WTC11 (cell line): Measurements from ENCODE around the gene MAP3K6. TPM values are rescaled to one million over a fixed set of nuclear protein-coding genes. Genes with fewer than 3 reads are reported as not detected.

Experiments used
- ATAC-seq: fragments of 200-7000 bp; cut with Tn5 transposase; 2 replicates; pipeline ENCODE4 v1.10.0; 2021; ENCODE audit warnings: mild to moderate bottlenecking, moderate library complexity
- CTCF ChIA-PET: fragments of 300-600 bp; sonication (Branson Sonifier 250); formaldehyde crosslinking; loops from one replicate; lab custom pipeline; 2021; ENCODE audit warnings: antibody characterized with exemption; lab: Charles Lee
- POLR2A ChIA-PET: fragments of 350-600 bp; sonication (Branson Sonifier 250); formaldehyde crosslinking; loops from one replicate; lab custom pipeline; 2021; ENCODE audit warnings: antibody characterized with exemption; lab: Charles Lee
- DNase-seq: peaks from one replicate; pipeline ENCODE4 v3.0.0; 2021; ENCODE audit warnings: low spot score
- H3K27ac Mint-ChIP-seq: 2 replicates; pipeline ENCODE4 v1.8.0; 2021; ENCODE audit warnings: mixed read lengths
- H3K27me3 Mint-ChIP-seq: 2 replicates; pipeline ENCODE4 v1.8.0; 2021; ENCODE audit warnings: low read depth, mild to moderate bottlenecking, moderate library complexity, mixed read lengths
- H3K36me3 Mint-ChIP-seq: 2 replicates; pipeline ENCODE4 v1.8.0; 2021; ENCODE audit warnings: mixed read lengths
- H3K4me1 Mint-ChIP-seq: 2 replicates; pipeline ENCODE4 v1.8.0; 2022; ENCODE audit warnings: mixed read lengths
- H3K4me3 Mint-ChIP-seq: 2 replicates; pipeline ENCODE4 v1.8.0; 2021; ENCODE audit warnings: mild to moderate bottlenecking, moderate library complexity, mixed read lengths
- H3K9me3 Mint-ChIP-seq: 2 replicates; pipeline ENCODE4 v1.8.0; 2021; ENCODE audit warnings: mixed read lengths
- CREB1 ChIP-seq: sonication (generic); formaldehyde crosslinking; IDR thresholded peaks from 2 replicates; pipeline ENCODE4 v1.8.0; 2023; ENCODE audit warnings: mild to moderate bottlenecking, missing genetic modification reagents
- CTCF ChIP-seq: fragments of 200-600 bp; IDR thresholded peaks from 2 replicates; pipeline ENCODE4 v1.8.0; 2022; ENCODE audit warnings: antibody characterized with exemption
- EMX1 ChIP-seq: fragments of 250-450 bp; sonication (Bioruptor Pico); IDR thresholded peaks from 2 replicates; pipeline ENCODE4 v1.8.0; 2021; ENCODE audit warnings: mild to moderate bottlenecking
- GABPB1 ChIP-seq: sonication (generic); formaldehyde crosslinking; IDR thresholded peaks from 2 replicates; pipeline ENCODE4 v1.8.1; 2023; ENCODE audit warnings: mild to moderate bottlenecking, missing genetic modification reagents
- IRF2 ChIP-seq: sonication (generic); formaldehyde crosslinking; IDR thresholded peaks from 2 replicates; pipeline ENCODE4 v1.8.0; 2022; ENCODE audit warnings: low read depth, missing genetic modification reagents, borderline replicate concordance
- NFYB ChIP-seq: sonication (generic); formaldehyde crosslinking; conservative IDR thresholded peaks from 2 replicates; pipeline ENCODE4 v1.8.0; 2022; ENCODE audit warnings: low read depth, missing genetic modification reagents
- RORB ChIP-seq: fragments of 250-450 bp; sonication (Bioruptor Pico); IDR thresholded peaks from 2 replicates; pipeline ENCODE4 v1.9.0; 2021; ENCODE audit warnings: mild to moderate bottlenecking
- TEAD1 ChIP-seq: sonication (generic); formaldehyde crosslinking; IDR thresholded peaks from 2 replicates; pipeline ENCODE4 v1.8.0; 2022; ENCODE audit warnings: mild to moderate bottlenecking, missing genetic modification reagents
- USF2 ChIP-seq: sonication (generic); formaldehyde crosslinking; IDR thresholded peaks from 2 replicates; pipeline ENCODE4 v1.8.1; 2023; ENCODE audit warnings: mild to moderate bottlenecking, missing genetic modification reagents, moderate library complexity
- ZNF232 ChIP-seq: sonication (generic); formaldehyde crosslinking; IDR thresholded peaks from 2 replicates; pipeline ENCODE4 v1.8.0; 2022; ENCODE audit warnings: mild to moderate bottlenecking, missing genetic modification reagents
- total RNA-seq: library from RNA; stranded (reverse); gene quantifications from 3 replicates; pipeline ENCODE4 v1.2.3, GENCODE V29; 2021
- TF ChIP-seq, protein P1 (sequence below): sonication (generic); formaldehyde crosslinking; IDR thresholded peaks from 2 replicates; pipeline ENCODE4 v1.8.1; 2022; ENCODE audit warnings: low read depth, missing genetic modification reagents, borderline replicate concordance
- TF ChIP-seq, protein P2 (sequence below): sonication (generic); formaldehyde crosslinking; IDR thresholded peaks from 2 replicates; pipeline ENCODE4 v1.8.0; 2022; ENCODE audit warnings: mild to moderate bottlenecking, missing genetic modification reagents
- TF ChIP-seq, protein P3 (sequence below): sonication (generic); formaldehyde crosslinking; IDR thresholded peaks from 2 replicates; pipeline ENCODE4 v1.8.1; 2023; ENCODE audit warnings: mild to moderate bottlenecking, moderate library complexity, missing genetic modification reagents
- TF ChIP-seq, protein P4 (sequence below): sonication (generic); formaldehyde crosslinking; IDR thresholded peaks from 2 replicates; pipeline ENCODE4 v1.8.0; 2022; ENCODE audit warnings: mild to moderate bottlenecking, missing genetic modification reagents

Gene MAP3K6
- total RNA-seq, 1 experiment from 2014 or later: 15.0 TPM

DNA sequence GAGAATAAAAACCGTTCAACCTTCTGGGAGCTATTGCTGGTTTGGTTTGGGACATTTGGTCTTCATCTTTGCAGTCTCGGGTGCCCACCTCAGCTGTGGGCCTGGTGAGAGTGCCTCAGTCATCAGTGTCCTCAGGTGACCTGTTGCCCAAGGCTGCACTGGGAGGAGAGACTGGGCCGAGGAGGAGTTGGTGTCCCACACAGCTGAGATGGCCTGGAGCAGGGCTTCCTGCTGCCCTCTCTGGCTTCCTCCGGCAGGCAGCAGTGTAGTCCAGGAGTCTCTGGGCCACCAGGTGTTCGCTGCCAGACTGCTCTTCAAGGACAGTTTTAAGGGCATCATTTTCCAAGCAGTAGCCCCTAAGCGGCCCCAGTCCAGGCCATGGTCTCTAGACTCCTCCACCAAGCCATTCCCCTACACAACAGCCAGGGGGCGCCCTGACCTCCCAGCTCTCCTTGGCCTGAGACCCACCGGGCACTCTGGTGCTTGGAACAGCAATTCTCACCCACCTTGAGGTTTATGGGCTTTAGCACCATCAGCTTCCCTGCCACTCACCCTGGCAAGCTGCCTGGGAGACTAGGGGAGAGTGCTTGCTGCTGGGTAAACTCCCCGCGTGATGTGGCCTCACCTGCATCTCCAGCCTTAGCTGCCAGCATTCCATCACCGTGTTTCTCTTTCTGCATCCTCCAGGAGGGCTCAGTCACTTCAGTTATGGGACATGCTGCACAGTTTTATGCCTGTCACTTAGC is 34.1 kb downstream of the MAP3K6 start:
- peak; percentile 80 for DNase-seq
- H3K4me1 Mint-ChIP-seq: no peaks in the 10 kb centered on the region
- peak; percentile 92 for ATAC-seq
- no peak overlapping the region for H3K4me3 Mint-ChIP-seq
- peak; percentile 88 for TF ChIP-seq CTCF
- TF ChIP-seq IRF2: no peak
- TF ChIP-seq CREB1: no peak
- 0 out of 2 replicates have a peak, but pooled peaks have one; percentile 18 for TF ChIP-seq EMX1 (CRISPR knock-in tag)
- H3K27ac Mint-ChIP-seq: no peak overlapping the region; the same call in 1 of the 2 replicates
- peaks cover 21% of the 10 kb centered on the region for H3K36me3 Mint-ChIP-seq
- ChIA-PET CTCF (interaction anchor here (0.6 to 5.4 kb wide), 41 partner anchors 8 to 330 kb away, joined by 3 to 70 read pairs (median 5); partner anchors contain the start of genes CD164L2, MAP3K6 and SYTL1), POLR2A (interaction anchor here (1.2 to 3.4 kb wide), 4 partner anchors 9 to 19 kb away, joined by 3 to 8 read pairs (median 4); partner anchors contain the start of gene SYTL1)
- H3K27me3 Mint-ChIP-seq: no peaks in the 10 kb centered on the region; the same call in 1 of the 2 replicates
- H3K9me3 Mint-ChIP-seq: no peaks in the 10 kb centered on the region

DNA sequence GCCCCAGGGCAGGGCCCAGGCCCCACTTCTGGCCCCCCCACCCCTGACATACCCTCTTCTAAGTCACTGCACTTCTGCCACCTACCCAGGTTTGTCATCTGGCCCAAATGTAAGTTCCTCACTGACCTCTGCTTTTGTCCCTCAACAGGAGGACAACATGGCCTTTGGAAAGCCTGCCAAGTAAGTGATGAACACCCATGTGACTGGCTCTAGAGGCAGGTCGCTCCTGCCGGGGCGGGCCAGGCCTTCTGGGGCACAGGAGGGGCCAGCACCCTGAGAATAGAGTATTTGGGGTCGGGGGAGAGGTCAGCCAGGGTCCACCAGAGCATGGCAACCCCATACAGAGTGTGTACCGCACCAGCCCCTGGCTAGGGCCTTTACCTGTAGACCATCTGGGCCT is 34.8 kb downstream of the MAP3K6 start:
- ATAC-seq (no peak), DNase-seq (no peak)
- Mint-ChIP-seq H3K4me1 (no peaks in the 10 kb centered on the region), H3K4me3 (no peak overlapping the region), H3K9me3 (no peaks in the 10 kb centered on the region), H3K27ac (no peak overlapping the region), H3K27me3 (no peaks in the 10 kb centered on the region; the same call in 1 of the 2 replicates), H3K36me3 (peaks cover 21% of the 10 kb centered on the region)
- ChIA-PET POLR2A (interaction anchor here (1.2 to 3.4 kb wide), 3 partner anchors 13 to 20 kb away, joined by 3 to 8 read pairs (median 5); no protein-coding TSS in a partner anchor), CTCF (interaction anchor here (0.8 to 5.4 kb wide), 28 partner anchors 8 to 331 kb away, joined by 3 to 70 read pairs (median 6); partner anchors contain the start of genes CD164L2, MAP3K6 and SYTL1)
- TF ChIP-seq CREB1: no peak
- no peak for TF ChIP-seq USF2 (CRISPR knock-in tag)
- no peak for TF ChIP-seq IRF2
- TF ChIP-seq, protein P1, sequence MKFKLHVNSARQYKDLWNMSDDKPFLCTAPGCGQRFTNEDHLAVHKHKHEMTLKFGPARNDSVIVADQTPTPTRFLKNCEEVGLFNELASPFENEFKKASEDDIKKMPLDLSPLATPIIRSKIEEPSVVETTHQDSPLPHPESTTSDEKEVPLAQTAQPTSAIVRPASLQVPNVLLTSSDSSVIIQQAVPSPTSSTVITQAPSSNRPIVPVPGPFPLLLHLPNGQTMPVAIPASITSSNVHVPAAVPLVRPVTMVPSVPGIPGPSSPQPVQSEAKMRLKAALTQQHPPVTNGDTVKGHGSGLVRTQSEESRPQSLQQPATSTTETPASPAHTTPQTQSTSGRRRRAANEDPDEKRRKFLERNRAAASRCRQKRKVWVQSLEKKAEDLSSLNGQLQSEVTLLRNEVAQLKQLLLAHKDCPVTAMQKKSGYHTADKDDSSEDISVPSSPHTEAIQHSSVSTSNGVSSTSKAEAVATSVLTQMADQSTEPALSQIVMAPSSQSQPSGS (CRISPR knock-in tag): no peak
- TF ChIP-seq RORB: no peak
- TF ChIP-seq, protein P2, sequence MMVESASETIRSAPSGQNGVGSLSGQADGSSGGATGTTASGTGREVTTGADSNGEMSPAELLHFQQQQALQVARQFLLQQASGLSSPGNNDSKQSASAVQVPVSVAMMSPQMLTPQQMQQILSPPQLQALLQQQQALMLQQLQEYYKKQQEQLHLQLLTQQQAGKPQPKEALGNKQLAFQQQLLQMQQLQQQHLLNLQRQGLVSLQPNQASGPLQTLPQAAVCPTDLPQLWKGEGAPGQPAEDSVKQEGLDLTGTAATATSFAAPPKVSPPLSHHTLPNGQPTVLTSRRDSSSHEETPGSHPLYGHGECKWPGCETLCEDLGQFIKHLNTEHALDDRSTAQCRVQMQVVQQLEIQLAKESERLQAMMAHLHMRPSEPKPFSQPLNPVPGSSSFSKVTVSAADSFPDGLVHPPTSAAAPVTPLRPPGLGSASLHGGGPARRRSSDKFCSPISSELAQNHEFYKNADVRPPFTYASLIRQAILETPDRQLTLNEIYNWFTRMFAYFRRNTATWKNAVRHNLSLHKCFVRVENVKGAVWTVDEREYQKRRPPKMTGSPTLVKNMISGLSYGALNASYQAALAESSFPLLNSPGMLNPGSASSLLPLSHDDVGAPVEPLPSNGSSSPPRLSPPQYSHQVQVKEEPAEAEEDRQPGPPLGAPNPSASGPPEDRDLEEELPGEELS: no peak
- TF ChIP-seq, protein P3, sequence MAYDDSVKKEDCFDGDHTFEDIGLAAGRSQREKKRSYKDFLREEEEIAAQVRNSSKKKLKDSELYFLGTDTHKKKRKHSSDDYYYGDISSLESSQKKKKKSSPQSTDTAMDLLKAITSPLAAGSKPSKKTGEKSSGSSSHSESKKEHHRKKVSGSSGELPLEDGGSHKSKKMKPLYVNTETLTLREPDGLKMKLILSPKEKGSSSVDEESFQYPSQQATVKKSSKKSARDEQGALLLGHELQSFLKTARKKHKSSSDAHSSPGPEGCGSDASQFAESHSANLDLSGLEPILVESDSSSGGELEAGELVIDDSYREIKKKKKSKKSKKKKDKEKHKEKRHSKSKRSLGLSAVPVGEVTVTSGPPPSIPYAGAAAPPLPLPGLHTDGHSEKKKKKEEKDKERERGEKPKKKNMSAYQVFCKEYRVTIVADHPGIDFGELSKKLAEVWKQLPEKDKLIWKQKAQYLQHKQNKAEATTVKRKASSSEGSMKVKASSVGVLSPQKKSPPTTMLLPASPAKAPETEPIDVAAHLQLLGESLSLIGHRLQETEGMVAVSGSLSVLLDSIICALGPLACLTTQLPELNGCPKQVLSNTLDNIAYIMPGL: no peak
- no peak for TF ChIP-seq GABPB1 (CRISPR knock-in tag)
- TF ChIP-seq, protein P4, sequence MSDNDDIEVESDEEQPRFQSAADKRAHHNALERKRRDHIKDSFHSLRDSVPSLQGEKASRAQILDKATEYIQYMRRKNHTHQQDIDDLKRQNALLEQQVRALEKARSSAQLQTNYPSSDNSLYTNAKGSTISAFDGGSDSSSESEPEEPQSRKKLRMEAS (CRISPR knock-in tag): no peak
- no peak for TF ChIP-seq ZNF232 (CRISPR knock-in tag)
- TF ChIP-seq TEAD1 (CRISPR knock-in tag): no peak
- no peak for TF ChIP-seq NFYB (CRISPR knock-in tag)
